GM18868 (cell line): ENCODE data around the gene MAPK9.
A peak's percentile ranks its signal among the peaks of the same experiment; 100 is the strongest.

ENCODE experiments used
- ATAC-seq: cut with Tn5 transposase; IDR thresholded peaks from one replicate; pipeline ENCODE4 v1.9.1; 2021; ENCODE audit warnings: mild to moderate bottlenecking, moderate library complexity; ENCODE audit not compliant: unreplicated experiment

The MAPK9 gene

DNA sequence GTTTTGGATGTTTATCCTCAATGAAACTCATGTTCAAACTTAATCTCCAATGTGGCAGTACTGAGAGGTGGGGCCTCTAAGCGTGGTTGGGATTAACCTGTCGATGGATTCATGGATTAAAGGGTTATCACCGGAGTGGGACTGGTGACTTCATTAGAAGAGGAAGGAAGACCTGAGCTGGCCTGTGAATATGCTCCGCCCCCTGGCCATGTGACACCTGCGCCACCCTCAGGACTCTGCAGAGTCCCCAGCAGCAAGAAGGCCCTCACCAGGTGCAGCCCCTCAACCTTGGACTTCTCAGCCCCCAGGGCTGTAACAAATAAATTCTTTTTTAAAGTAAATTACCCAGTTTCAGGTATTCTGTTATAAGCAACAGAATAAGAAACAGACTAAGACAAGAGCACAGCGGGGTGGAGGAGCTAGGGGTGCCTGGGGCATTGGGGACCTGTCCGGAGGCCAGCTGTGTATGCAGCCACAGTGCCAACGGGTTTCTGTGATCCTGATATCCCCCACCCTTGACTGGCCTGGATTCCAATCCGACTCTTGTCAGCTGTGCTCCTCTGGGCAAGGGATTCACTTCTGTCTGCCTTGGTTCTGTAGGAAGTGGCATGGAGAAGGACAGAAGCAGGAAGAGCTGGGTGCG, 3.2 kb upstream of the MAPK9 start:
- ATAC-seq, result no peak

DNA sequence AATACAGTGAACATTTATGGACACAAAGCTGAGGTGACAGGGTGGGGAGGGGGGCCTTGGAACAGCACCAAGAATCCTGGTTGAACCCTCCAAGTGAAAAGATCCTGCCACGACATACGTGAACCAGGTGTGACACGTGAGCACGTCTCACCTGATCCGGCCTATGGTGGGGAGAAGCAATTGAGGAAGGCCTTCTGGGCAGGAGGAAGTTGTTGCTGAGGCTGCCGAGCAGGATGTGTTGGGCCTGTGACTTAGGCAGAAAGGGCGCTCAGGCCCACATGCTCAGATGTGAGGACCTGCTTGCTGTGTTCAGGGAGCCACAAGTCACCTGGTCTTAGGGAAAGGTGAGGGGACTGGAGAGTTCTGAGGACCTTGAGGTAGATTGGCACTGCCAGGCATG, 2.5 kb upstream of the MAPK9 start:
- no peak for ATAC-seq

DNA sequence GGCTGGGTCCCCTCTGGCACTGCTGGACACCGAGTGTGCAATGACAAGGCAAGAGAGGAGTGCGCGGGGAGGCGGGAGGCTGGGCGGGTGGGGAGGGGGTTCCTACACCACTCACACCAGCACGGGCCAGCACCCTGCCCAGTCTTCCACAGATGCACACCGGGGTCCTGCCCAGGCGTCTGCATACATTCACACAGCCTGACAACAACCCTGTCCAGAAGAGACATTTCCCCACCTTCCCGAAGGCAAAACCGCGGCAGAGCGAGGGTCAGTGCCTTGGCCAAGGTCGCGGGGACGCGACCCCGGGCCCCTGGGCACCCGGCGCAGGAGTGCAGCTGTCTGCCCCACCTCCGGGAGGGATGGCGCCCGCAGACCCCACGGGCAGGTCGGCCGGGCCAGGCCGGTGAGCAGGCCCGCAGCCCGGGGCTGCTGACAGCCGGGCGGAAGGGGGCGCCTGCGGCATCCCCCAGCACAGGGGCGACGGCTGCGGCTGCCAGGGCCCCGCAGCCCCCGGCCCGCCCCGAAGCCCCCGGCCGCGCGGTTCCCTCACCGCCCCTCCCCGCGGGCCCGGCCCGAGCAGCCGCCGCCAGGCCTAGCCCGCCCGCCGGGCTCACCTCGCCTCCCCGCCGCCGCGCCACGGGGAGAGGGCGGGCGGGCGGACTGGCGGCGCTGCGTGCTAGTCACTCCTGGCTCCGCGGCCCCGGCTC, 496 bp downstream of the MAPK9 start:
- peak; percentile 30 for ATAC-seq

DNA sequence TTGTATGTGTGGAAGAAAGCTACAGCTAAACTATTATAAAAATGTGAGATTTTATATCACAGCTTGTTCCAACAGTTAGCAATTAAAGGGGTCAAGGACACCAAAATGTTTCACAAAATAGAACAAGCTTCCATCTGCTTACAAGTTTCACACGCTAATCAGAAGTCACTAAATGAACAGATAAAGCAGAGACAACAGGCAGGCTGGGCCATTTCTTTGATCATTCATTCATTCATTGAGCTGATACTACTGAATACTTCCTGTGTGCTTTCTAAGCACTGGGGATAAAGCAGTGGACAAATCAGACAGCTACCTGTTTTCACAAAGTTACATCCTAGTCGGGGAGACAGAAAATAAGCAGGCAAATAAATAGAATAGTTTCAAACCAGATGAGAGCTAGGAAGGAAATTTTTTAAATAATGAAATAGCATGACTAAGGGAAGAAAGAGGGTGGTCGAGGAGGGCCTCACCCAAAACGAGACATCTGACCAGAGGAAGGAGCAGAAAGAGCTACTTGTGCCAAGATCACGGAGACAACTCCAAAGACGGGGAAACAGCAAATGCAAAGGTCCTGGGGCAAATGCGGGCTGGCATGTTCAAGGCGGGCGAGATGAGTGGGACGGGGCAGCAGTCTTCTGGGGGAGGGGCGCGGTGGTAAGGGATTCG, 1.2 kb downstream of the MAPK9 start:
- no peak for ATAC-seq

DNA sequence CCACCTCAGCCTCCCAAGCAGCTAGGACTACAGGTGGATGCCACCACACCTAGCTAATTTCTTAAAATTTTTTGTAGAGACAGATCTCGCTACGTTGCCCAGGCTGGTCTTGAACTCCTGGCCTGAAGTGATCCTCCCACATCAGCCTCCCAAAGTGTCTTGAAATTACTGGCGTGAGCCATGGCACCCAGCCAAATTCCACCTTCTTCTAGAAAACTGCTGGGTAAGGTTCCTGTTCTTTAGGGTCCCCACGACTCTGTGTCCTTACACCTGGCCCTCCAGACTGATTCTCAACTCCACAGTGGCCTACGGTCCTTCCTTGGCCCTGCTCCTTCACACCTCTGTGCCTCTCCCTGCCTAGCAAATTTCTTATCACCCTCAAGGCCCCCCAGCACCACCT, 1.9 kb downstream of the MAPK9 start:
- no peak for ATAC-seq

DNA sequence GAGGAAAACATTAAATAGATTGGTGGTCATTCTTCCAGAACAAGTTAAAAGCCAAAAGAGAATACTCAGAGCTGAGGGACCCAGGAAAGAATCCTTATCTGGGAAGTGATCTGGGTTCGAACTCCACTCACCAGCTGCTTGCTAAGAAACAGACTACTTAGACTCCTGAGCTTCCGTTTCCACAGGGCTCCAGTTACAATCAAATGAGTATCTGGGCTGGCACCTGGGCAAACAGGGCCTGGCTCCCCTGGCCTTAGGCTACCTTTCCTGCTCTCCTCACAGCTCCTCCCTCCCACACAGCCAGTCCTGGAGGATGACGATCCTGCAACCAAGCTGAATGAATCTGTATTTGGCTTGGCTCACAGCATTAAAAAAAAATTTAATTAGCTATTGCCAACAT, 2.5 kb downstream of the MAPK9 start:
- ATAC-seq, result no peak

DNA sequence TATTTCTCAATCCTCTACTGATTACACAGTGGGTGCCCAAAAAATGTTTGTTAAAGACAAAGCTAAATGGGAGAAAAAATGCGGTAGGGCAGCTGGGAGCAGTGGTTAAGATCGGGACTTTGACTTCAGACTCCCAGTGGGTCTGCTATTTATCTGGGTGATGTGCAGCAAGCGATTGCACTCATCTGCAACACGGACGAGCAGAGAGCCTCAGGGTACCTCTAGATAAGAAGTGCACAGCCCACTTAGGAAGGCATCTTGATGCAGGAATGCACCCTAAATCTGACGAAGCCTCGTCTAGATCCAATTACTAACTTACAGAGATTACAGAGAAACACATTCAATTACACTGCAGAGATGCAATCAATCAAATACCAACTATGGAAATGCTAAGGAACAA, 4.0 kb downstream of the MAPK9 start:
- no peak for ATAC-seq

DNA sequence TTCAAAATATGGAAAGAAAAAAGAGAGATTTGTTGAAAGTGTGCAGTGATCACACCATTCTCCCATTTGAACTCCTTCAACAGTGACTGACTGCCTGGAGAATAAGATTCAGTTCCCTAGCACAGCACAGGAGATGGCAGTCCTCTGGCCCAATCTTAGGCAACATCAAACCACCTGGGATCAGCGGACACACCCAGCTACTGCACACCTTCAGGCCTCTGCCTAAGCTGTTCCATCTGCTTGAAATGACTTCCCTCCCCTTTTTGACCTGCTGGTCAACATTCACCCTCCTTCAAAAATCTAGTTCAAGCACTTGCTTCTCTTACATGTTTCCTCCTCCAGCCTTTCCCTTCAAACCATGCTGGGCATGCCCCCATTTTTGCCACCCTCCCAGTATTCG, 4.5 kb downstream of the MAPK9 start:
- ATAC-seq, result no peak

DNA sequence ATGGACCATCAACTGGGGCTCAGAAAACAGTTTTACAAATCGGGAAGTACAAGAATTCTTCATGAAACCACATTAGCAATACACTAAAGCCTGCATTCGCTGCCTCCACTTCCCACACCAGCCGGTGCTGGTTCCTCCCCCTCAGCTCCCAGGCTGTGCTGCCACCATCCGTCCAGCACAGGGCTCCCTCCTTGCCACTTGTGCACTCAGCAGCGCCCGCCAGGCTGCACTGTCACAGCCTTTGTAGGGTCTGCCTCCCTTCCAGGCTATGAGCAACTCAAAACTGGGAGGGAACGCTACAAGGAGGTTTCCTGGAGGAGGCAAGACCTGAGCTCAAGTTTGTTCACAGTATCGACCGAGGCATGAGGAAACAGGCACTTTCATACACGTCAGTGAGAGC, 7.7 kb downstream of the MAPK9 start:
- no peak for ATAC-seq

DNA sequence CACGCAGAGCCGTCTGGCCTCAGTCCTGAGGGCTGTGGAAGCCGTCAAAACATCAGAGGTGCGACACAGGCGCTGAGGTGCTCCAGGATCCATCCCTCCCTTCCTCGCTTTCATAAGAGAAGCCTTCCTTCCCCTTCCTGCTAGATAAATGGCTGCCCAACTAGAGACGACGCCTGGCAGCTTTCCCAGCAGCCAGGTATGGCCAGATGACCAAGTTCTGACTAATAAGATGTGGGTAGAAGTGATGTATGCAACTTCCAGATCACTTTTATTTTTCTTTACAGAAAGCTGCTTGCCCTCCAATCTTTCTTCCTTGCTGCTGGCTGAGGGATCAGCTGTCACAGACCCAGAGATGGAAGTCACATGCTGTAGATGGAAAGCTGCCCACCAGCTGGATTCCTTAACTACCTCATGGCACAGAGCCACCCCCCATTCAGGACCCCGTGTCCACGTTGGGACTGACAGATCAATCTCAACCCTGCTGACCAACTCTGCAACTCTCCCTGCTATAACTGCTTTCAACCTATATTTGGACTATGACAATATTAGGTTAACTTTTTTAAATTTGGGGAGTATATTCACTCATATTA, 8.8 kb downstream of the MAPK9 start:
- no peak for ATAC-seq

DNA sequence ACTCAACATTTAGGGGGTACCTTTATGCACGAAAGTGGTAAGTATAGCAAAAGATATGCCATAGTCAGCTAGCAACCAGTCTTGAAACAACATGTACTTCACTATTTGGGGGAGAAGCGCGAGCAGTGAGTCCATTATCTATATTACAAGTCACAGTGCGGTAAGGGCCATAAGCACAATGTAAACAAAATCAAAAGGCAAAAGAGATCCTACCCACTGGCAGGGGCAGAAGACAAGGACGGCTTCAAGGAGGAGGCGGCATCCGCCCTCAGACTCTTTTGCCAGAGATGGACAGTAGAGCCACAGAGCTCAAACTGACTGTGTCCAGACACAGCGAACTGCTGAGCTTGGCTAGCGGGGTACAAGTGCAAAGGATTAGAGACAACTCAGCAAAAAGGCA, 9.6 kb downstream of the MAPK9 start:
- no peak for ATAC-seq

DNA sequence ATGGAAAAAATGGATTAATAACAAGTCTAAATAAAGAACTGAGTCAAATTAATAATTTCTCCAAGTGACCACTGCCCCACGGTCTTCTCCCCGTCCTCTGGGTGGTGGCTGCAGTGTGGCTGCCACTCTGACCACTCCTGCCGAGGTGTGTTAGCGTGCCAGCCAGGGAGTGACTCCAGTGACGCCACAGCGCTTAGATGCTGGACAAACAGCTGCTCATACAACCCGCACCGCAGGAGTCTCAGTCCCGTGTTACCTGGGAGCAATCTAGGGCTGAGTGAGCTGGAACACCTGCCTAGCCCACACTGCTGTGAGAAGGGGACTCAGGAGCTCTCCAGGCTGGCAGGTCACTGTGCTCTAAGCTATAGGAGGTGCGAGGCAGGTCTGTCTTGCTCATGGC, 10.2 kb downstream of the MAPK9 start:
- ATAC-seq, result no peak

DNA sequence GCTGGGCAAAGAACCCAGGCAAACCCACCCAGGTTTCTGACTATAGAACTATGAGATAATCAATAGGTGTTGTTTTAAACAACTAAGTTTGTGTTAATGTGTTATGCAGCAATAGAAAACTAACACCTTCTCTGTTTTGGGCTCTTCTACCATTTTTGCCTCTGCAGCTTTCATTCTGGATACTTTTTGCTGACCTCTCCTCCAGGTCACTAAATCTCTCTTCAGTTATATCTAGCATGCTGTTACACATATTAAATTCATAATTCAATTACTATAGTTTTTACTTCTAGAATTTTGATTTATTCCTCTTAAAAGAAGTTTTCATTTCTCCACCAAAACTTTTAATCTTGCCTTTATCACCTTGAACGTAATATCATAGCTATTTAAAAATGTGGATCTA, 17.2 kb downstream of the MAPK9 start:
- no peak for ATAC-seq

DNA sequence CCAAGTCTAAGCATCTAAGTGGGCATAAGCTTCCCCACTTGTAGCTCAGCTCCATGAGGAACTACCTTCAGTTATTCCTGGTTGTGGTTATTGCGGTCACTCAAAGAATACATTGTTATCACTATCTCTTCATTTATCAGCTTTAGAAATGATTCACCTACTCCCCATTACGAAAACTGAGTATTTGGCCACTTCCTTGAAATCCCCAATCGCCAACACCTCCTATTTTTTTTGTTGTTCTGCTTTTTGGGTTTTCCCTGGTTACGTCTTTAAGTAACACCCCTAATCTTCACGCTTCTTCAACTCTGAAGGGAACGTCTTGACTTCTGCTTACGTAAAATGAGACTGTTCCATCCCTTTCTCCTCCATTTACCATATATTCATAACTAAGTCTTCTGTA, 20.7 kb downstream of the MAPK9 start:
- ATAC-seq, result no peak

DNA sequence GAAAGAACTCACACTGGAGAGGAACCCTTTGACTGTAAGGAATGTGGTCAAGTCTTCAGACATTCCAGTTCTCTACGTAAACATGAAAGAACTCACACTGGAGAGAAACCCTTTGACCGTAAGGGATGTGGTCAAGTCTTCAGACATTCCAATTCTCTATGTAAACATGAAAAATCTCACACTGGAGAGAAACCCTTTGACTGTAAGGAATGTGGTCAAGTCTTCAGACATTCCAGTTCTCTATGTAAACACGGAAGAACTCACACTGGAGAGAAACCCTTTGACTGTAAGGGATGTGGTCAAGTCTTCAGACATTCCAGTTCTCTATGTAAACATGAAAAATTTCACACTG, 32.6 kb downstream of the MAPK9 start:
- ATAC-seq, result no peak

DNA sequence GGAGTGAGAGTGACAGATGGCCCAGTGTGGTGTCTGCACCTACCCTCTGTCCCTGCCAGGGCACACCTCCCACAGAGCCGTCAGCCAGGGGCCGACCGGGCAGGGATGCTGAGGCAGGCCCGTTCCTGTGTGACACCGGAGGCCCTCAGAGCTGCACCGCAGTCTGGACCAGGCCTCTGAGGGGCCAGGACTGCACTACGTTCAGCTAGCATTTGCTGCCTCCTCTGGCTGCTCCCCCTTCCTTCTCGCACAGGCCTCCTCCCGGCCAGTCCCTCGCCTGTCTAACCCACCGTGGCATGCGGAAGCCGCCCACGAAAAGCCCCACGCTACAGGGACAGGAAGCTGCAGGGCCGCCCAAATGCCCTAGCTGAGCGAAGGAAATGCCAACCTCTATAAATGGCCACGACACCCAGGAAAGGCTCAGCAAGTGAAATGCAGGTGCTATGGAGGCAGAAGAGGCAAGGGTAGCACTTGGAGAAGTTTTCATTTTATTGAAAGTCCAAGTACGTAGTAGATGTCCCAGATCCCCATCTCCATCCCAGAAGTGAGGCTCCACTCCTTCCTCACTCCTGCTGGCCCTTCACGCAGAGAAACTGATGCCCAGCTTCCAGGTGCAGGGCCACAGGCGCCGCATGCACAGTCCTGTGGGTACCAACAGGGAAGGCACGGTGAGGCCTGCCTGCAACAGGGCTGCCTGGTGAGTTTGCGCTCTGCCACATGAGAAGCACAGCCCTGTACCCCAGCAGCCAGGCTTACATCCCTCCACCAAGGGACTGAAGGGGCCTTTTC, 38.7 kb downstream of the MAPK9 start:
- no peak for ATAC-seq

DNA sequence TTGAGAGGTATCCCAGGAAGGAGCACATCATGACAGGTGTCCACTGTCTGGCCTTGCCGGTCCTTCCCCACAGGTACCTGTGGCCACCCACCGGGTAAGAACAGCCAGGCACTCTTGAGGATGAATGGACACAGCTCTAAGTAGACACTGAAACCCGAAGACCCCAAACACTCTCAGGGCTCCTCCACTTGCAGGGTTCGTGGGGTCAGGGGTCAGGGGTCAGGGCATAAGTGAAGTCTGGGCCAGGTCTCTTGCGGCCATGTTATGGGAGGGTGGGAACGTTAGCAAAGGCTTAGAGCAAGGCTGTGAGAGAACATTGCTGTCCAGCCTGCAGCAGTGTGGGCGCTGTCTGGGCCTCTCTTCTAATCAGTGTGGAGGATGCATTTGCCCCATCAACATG, 40.0 kb downstream of the MAPK9 start:
- no peak for ATAC-seq

DNA sequence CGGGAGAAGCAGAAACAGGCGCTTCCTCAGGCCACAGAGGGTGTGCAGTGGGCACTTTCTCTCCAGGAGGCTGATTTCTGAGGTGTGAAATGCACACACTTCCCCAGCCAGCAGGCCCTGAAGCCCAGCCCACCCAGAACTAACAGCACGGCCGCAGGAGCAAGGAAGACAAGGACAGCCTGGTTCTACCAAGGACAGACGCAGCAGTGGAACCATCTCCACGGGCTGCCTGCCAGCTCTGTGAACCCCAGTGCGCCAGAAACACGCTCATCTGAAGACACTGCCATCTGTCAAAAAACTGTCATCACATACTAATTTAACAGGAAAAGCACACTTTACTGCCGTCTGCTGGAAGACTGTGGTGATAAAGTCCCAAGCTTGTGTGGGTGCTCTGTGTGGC, 40.7 kb downstream of the MAPK9 start:
- no peak for ATAC-seq

DNA sequence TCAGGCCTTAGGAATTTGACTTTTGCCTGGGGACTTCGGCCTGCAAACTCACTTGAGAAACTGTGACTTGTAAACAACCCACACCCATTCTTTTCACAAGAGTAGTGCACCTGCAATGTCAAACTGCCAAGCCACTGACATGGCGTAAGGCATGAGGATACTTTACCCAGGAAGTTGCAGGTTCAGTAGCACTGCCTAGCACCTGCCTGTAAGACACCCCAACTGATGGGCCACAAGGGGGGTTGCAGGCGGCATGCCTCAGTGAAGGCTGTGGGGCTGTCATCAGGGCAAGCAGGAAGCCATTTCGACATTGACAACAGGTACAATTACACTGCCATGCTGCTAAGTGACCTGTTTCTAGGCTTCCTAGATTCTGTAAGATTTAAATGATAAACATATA, 41.6 kb downstream of the MAPK9 start:
- no peak for ATAC-seq

DNA sequence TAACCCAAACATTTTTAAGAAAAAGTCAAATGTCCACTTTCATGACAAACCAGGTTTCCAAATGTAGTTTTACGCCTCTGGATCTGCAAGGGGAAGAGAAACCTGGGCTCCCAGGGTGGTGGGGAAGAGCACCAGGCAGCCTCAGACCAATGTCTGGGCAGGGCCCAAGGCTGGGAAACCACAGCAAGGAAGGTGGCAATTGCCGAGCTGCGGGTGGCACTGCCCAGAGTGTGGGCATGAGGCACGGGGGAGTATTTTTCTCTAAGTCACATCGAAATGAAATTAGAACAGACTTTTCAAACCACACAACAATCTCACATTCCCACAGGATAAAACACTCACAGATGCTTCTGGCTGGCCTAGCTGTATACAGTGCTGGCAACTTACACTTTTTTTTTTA, 50.3 kb downstream of the MAPK9 start:
- no peak for ATAC-seq

DNA sequence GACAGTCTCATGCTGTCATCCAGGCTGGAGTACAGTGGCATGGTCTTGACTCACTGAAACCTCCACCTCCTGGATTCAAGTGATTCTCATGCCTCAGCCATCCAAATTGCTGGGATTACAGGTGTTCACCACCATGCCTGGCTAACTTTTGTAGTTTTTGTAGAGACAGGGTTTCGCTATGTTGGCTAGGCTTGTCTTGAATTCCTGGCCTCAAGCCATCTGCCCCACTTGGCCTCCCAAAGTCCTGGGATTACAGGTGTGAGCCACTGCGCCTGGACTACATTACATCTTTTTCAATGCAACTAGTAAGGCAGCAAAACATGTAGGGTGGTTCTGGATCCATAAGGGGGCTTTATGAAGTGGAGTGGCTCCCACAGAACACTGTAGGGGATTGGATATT, 53.3 kb downstream of the MAPK9 start:
- ATAC-seq, result no peak
